ENCODE results near the gene SLC9A9.

Gene SLC9A9

GRCh38 chr3:143484846-143485512 is 363.3 kb downstream of the SLC9A9 start:
- peak; percentile 6 for DNase-seq

DNA sequence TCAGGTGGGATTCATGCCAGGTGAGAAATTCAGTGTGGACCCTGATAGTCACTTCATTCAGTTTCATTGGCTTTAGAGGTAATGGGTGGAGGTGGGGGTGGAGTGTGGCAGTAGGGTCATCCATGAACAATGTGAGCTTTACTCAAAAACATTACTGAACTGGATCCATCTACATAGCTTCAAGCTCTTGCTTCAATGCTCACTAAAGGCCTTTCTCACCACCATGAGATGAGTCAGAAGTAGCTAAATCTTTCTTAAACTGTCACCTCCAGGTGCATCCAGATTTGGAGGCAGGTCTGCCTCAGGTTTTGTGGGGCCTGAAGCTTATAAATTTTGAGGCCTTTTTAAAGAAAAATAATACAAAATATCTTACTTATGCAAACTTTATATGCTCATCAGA is 365.1 kb downstream of the SLC9A9 start:
- DNase-seq, result no peak

GRCh38 chr3:143482106-143483088 is 365.9 kb downstream of the SLC9A9 start:
- no peak for DNase-seq

DNA sequence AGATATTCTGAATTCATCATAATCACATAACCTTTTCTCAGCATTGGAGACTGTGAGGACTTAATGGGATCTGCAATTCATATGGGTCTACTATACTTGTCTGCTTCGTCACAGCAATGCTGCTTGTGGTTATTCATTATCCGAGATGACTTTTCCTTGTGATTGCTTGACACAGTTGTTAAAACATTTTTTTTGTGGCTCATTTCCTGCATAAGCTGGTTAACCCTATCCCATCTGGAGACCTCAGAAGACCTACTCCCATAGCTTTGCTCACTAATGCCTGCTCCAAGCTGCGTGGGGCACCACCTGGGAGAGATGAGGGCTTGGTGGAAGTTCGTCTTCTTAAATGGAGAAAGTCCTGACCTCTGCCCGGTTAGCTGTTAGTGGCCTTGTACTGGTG is 367.9 kb downstream of the SLC9A9 start:
- peak; percentile 45 for DNase-seq

GRCh38 chr3:143479727-143480126 is 368.5 kb downstream of the SLC9A9 start:
- no peak for DNase-seq

GRCh38 chr3:143478115-143478693 is 370.1 kb downstream of the SLC9A9 start:
- DNase-seq, result no peak

GRCh38 chr3:143476965-143477640 is 371.2 kb downstream of the SLC9A9 start:
- DNase-seq, result no peak

- DNase-seq, result no peak
Observed at GRCh38 chr3:143475981-143476380, 372.3 kb downstream of the SLC9A9 start.

GRCh38 chr3:143472731-143473523 is 375.3 kb downstream of the SLC9A9 start:
- no peak for DNase-seq

DNA sequence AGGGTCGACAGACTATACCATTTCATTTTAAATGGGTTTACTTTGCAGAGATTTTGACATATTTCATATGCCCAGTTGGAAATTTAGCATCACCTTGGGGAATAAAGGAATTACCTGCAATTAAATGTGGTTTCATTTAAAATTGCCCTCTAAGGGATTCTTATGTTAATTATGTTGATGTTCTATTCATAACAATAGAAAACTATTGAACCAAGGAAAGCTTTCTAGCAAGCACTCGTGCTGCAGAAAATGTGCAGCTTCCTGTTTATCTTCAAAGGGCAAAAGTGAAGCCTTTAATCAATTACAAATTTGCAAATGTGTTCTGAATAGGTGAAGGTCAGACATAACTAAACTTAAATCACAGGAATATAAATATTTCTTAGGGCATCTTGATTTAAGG is 376.6 kb downstream of the SLC9A9 start:
- DNase-seq, result no peak

DNA sequence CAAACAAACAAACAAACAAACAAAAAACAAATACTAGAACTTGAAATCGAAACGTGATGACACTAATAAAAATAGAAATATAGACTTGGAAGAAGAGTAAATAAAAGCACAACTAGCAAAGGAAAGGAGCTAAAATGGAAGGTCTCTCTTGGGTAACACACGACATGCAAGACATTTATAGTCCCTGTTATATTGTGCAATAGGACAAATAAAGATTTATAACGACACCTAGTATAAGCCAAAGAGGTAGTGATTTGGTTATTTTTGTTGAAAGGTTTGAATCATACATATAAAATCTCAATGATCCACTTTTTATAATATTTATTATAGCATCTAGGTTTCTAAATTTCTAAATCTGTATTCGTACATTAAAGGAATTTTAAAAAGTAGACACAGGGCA is 379.1 kb downstream of the SLC9A9 start:
- no peak for DNase-seq

- no peak for DNase-seq
Observed at GRCh38 chr3:143465666-143466065, 382.6 kb downstream of the SLC9A9 start.

GRCh38 chr3:143464850-143465249 is 383.4 kb downstream of the SLC9A9 start:
- peak; percentile 38 for DNase-seq

- no peak for DNase-seq
Observed at GRCh38 chr3:143455480-143455879, 392.8 kb downstream of the SLC9A9 start.

GRCh38 chr3:143450632-143451031 is 397.6 kb downstream of the SLC9A9 start:
- no peak for DNase-seq

- DNase-seq, result no peak
Observed at GRCh38 chr3:143447491-143447890, 400.8 kb downstream of the SLC9A9 start.

DNA sequence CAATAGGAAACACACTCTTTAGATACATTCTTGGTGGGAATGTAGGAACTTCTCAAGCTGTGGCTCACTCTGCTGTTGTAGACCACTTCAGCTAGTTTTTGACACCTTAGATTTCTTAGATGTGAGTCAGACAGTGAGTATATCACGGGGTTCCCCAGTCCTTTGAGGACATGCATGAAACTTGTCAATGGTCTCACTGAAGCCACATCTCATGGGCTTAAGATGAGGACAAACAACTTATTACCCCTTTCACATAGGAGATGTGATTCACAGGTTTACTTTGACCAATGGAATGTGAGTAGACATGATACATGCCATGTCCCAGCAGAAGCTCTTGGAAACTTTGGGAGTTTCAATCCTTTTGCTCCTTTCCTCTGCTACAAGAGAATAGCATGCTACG is 403.1 kb downstream of the SLC9A9 start:
- DNase-seq, result peak; percentile 37

DNA sequence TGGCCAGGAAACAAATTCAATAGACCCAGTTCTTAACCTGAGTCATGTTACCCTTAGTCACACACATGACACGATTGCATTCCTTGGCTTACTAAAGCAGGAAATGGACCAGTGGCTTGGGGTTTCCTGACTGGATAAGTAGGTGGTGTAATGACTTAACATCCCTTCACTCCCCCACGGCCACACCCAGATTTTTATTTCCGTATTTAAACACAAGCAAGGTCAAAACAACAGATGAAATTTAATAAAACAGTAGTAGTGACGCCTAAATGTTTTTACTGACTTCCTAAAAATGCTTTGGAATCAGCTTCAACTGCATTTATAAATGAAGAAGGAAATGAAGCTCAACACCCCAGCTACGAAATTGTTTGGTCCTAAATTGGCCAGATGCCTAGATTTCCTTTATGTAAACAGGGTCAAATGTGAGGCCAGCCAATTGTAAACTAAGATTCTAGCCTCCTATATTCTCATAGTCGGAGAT is 404.4 kb downstream of the SLC9A9 start:
- DNase-seq, result peak; percentile 94

DNA sequence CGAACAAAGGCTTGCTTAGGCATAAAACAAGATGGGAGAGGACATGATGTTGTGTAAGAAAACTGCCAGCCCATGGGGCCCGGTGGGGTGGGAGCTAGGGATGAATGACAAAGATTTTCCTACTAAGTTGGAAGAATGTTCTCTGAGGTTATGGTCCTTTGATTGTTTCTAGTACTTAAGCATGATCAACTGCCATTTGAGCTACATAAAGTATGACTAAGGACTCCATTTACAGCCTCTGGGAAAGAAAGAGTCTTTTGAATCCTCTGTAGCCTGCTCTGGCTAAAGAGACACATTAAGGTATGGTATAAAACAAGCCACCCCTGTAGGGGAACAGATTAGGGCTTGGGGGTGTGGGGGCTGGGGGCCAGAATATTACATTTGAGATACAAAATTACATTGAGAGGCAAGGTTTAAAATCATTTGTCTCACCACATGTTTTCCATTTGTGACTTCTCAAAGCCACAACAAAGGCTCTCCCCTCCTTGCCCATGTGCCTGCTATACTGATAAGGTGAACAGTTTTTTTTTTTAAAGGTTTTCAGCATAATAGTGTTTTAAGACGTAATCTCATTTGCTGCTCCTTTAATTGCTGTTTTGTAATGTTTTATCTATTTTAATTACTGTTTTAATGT is 405.3 kb downstream of the SLC9A9 start:
- no peak for DNase-seq

GRCh38 chr3:143441516-143442171 is 406.6 kb downstream of the SLC9A9 start:
- no peak for DNase-seq

DNA sequence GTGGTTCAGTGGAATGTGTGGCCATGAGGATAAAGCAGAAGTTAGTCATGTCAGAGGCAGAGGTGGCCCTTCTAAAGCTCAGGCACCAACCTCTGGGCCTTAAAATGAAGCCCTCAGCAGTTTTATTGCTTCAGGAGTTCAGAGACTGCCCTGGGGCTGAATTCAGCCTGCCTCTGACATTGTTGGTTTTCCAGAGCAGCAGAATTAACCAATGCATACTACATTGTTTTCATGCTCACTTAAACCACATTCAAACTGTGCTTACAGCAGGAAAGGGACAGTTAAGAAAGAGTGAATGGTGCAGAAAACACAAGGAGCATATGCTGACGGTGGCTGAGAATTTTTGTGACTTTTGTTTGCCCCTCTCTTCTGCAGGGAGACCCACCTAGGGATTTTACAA is 408.5 kb downstream of the SLC9A9 start:
- no peak for DNase-seq
